ENCODE data around the gene SCYGR2.
A peak's percentile ranks its signal among the peaks of the same experiment; 100 is the strongest.

Gene SCYGR2

DNA sequence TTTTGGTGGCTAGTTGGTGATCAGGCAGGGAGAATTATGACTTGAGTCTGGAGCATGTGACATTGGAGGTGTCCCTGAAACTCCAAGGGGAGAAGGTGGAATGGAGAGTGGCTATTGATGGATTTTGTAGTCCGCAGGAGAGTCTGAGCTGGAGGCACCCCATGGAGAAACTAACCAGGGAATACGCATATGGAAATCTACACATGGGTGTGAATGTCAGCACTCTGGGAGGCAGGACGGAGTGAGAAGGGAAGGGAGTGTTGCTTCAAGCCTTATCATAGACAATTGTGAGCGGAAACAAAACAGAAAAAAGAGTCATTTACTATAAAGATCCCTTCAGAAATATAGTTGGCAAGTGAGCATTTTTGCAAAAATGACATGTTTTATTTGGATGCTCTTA lies 17.9 kb downstream of the SCYGR2 start:
- H3K4me3 ChIP-seq (ENCODE audit: low read depth, low read length), result no peak overlapping the region
- in situ Hi-C loops (cut with HindIII; ENCODE audit: low pct_ligation_motif_present, low sequenced_read_pairs), result no loop called here
- no peak for DNase-seq
- H3K36me3 ChIP-seq (replicated peaks), result no peaks in the 10 kb centered on the region
- TF ChIP-seq, protein P1, sequence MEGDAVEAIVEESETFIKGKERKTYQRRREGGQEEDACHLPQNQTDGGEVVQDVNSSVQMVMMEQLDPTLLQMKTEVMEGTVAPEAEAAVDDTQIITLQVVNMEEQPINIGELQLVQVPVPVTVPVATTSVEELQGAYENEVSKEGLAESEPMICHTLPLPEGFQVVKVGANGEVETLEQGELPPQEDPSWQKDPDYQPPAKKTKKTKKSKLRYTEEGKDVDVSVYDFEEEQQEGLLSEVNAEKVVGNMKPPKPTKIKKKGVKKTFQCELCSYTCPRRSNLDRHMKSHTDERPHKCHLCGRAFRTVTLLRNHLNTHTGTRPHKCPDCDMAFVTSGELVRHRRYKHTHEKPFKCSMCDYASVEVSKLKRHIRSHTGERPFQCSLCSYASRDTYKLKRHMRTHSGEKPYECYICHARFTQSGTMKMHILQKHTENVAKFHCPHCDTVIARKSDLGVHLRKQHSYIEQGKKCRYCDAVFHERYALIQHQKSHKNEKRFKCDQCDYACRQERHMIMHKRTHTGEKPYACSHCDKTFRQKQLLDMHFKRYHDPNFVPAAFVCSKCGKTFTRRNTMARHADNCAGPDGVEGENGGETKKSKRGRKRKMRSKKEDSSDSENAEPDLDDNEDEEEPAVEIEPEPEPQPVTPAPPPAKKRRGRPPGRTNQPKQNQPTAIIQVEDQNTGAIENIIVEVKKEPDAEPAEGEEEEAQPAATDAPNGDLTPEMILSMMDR (IDR thresholded peaks at IDR 0.05; ENCODE audit: low read depth, low read length, missing control alignments), result no peak
- H3K27ac ChIP-seq, result no peak overlapping the region
- no peaks in the 10 kb centered on the region for H3K27me3 ChIP-seq (replicated peaks)

DNA sequence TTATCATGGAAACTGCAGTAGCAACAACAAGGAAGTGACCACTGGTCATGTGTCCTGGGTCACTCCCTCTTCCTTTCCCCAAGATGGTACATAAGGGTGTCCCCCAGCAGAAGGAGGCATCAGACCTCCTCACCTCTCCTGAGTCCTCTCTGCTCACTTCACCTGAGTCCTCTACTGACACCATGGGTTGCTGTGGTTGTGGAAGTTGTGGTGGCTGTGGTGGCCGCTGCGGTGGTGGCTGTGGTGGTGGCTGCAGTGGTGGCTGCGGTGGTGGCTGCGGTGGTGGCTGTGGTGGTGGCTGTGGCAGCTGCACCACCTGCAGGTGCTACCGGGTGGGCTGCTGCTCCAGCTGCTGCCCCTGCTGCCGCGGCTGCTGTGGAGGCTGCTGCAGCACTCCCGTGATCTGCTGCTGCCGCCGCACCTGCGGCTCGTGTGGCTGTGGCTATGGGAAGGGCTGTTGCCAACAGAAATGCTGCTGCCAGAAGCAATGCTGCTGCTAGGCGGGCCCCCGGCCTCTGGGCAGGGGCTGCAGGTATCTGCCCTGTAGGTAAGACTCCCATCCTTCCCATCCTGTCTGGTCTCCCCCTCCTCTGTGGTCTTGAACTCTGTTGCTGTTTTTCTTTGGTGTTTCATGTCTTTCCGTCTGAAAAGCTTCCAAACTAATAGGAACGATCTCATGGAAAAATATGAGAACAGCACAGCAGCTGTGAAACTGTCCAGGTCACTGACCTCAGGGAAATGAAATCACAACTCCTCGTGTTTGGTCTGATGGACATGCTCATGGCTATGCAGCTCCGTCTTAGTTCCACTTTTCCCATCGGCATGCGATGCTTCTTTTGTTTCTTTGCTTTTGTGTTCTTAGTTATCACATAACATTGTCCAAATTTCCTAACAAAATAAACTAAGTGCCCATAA lies 18.9 kb downstream of the SCYGR2 start, which contains the start of gene SCYGR4:
TSS of gene SCYGR4 (plus strand) at position 183 of the 915 bp plus-strand sequence. CDS start at position 183, 0 bp downstream.
- H3K27me3 ChIP-seq (replicated peaks), result no peaks in the 10 kb centered on the region
- DNase-seq, result peak; percentile 24
- TF ChIP-seq, protein P1 (IDR thresholded peaks at IDR 0.05; ENCODE audit: low read depth, low read length, missing control alignments), result no peak
- in situ Hi-C loops (cut with HindIII; ENCODE audit: low pct_ligation_motif_present, low sequenced_read_pairs), result no loop called here
- no peak within 1 kb of the TSS for H3K4me3 ChIP-seq (ENCODE audit: low read depth, low read length)
- H3K36me3 ChIP-seq (replicated peaks), result no peaks in the 10 kb centered on the region
- no peak within 1 kb of the TSS for H3K27ac ChIP-seq

DNA sequence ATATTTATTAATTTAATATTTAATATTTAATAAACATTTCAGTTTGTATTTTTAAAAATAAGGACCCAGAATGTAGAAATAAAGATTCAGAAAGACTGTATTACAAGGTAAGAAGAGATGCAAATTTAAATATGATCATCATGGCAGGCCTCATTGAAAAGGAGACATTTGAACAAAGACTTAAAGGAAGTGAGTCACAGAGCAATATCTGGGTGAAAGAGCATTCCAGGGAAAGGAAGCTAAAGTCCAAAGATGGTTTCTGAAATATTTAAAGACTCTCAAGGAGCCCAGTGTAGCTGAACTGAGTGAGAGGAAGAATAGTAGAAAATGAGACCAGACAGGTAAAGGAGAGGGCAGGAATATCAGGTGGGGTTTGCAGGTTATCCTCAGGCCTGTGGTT lies 24.5 kb downstream of the SCYGR2 start:
- peak; percentile 39 for DNase-seq
- TF ChIP-seq, protein P1 (IDR thresholded peaks at IDR 0.05; ENCODE audit: low read depth, low read length, missing control alignments), result no peak
- H3K27me3 ChIP-seq (replicated peaks), result no peaks in the 10 kb centered on the region
- in situ Hi-C loops (cut with HindIII; ENCODE audit: low pct_ligation_motif_present, low sequenced_read_pairs), result no loop called here
- no peak overlapping the region for H3K4me3 ChIP-seq (ENCODE audit: low read depth, low read length)
- H3K27ac ChIP-seq, result peak overlapping the region; percentile 32
- H3K36me3 ChIP-seq (replicated peaks), result no peaks in the 10 kb centered on the region

DNA sequence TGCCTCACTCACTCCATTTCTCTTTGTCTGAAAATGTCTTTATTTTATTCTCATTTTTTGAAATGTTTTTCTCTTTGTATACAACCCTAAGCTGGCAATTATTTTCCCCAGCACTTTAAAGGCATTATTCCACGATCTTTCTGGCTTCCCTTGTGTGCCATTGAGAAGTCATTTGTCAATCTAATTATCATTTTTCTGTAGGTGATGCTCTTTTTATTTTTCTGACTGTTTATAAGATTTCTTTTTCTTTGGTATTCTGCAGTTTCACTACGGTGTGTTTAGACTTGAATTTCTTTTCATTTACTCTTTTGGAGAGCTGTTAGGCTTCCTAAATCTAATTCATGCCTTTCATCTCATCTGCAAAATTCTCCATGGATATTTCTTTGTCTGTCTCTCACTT lies 26.7 kb downstream of the SCYGR2 start:
- Histone ChIP-seq H3K4me3 (ENCODE audit: low read depth, low read length) (no peak overlapping the region), H3K27ac (no peak overlapping the region), H3K27me3 (replicated peaks) (no peaks in the 10 kb centered on the region), H3K36me3 (replicated peaks) (no peaks in the 10 kb centered on the region)
- TF ChIP-seq, protein P1 (IDR thresholded peaks at IDR 0.05; ENCODE audit: low read depth, low read length, missing control alignments), result no peak
- in situ Hi-C loops (cut with HindIII; ENCODE audit: low pct_ligation_motif_present, low sequenced_read_pairs), result no loop called here
- DNase-seq, result no peak

DNA sequence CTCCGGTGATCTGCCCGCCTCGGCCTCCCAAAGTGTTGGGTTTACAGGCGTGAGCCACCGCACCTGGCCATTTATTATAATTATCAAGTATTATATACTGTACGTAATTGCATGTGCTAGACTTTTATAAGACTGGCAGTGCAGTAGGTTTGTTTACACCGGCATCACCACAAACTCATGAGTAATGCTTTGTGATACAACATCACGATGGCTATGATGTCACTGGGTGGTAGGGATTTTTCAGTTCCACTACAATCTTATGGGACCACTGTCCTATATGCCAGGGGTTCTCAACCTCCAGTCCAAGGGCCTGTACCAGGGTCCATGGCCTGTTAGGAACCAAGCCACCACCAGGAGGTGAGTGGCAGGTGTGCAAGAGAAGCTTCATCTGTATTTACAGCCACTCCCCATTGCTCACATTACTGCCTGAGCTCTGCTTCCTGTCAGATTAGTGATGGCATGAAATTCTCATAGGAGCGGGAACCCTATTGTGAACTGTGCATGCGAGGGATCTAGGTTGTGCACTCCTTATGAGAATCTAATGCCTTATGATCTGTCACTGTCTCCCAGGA lies 28.0 kb downstream of the SCYGR2 start:
- Histone ChIP-seq H3K36me3 (replicated peaks) (no peaks in the 10 kb centered on the region), H3K27ac (no peak overlapping the region), H3K4me3 (ENCODE audit: low read depth, low read length) (no peak overlapping the region), H3K27me3 (replicated peaks) (no peaks in the 10 kb centered on the region)
- in situ Hi-C loops (cut with HindIII; ENCODE audit: low pct_ligation_motif_present, low sequenced_read_pairs), result no loop called here
- no peak for DNase-seq
- TF ChIP-seq, protein P1 (IDR thresholded peaks at IDR 0.05; ENCODE audit: low read depth, low read length, missing control alignments), result no peak

Measured in brain microvascular endothelial cell (primary cell).